Measurements from ENCODE around the gene MLLT1. TPM values are rescaled to one million over a fixed set of nuclear protein-coding genes. Genes with fewer than 3 reads are reported as not detected.

The MLLT1 gene
- total RNA-seq, 1 experiment from 2014 or later, result 55.0 TPM

DNA sequence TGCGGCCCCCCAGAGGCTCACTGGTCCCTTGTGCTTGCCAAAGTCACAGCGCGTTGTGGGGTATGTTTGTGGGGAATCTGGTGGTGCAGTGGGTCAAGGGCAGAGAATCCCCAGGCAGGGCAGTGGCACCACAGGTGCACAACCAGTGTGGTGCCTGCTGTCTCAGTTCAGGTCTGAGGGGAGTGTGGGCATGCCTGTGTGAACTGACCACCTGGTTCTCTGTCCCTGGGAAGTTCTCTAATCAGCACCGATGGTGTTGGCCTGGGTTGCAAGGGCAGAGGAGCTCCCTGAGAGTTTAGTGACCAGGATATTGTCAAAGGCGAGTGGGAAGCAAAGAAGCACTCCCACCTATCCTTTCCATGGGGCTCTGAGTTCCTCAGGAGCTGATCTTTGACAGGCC, 106.6 kb downstream of the MLLT1 start:
- Histone ChIP-seq H3K4me3 (replicated peaks in 1 of 2; ENCODE audit: low read depth in 1 of 2, low read length in 2 of 2) (no peak overlapping the region), H2AFZ (ENCODE audit: low read depth, low read length, poor library complexity, severe bottlenecking) (no peak overlapping the region), H4K20me1 (ENCODE audit: insufficient read depth) (no peaks in the 10 kb centered on the region), H3K27me3 (ENCODE audit: insufficient read depth, low read length) (no peaks in the 10 kb centered on the region), H3K9me2 (ENCODE audit: insufficient read depth) (no peaks in the 10 kb centered on the region), H3K79me2 (ENCODE audit: insufficient read depth, low read length) (no peaks in the 10 kb centered on the region), H3K4me2 (ENCODE audit: low read length) (no peak overlapping the region), H3K36me3 (ENCODE audit: control insufficient read depth in 1 of 2, insufficient read depth in 2 of 2, low read length in 2 of 2) (no peaks in the 10 kb centered on the region), H3K9ac (ENCODE audit: low read length) (no peak overlapping the region), H3K4me1 (ENCODE audit: control insufficient read depth in 1 of 2, insufficient read depth in 2 of 2, low read length in 2 of 2) (no peaks in the 10 kb centered on the region), H3K9me3 (ENCODE audit: control insufficient read depth in 1 of 2, insufficient read depth in 1 of 2, low read depth in 1 of 2, low read length in 2 of 2) (peaks cover 0 to 4% of the 10 kb centered on the region in 2 experiments; a peak in 1 of 4 replicates), H3K27ac (ENCODE audit: low read depth, low read length) (no peak overlapping the region)
- ChIA-PET CTCF (no interaction called here), POLR2A (no interaction called here), RAD21 (ENCODE audit: low non-redundant PET in 1 of 2, low total read pairs in 2 of 2, uncharacterized antibody in 2 of 2, unreplicated experiment in 2 of 2) (no interaction called here)
- intact Hi-C loops (cut with micrococcal nuclease), result no loop called here
- no TSS peak for BruUV-seq (replicated peaks)
- DNase-seq (ENCODE audit: low read depth, low spot score) (no peak), ATAC-seq (no peak)
- TF ChIP-seq POLR2A (IDR thresholded peaks at IDR 0.05; ENCODE audit: borderline replicate concordance, extremely low read depth, insufficient read depth, insufficient read length), result no peak
- TF ChIP-seq SIN3A (IDR thresholded peaks at IDR 0.05; ENCODE audit: low read depth), result no peak
- TF ChIP-seq TCF7L2 (IDR thresholded peaks at IDR 0.05; ENCODE audit: borderline replicate concordance, extremely low read depth, insufficient read depth, insufficient read length), result no peak
- TF ChIP-seq, protein P1, sequence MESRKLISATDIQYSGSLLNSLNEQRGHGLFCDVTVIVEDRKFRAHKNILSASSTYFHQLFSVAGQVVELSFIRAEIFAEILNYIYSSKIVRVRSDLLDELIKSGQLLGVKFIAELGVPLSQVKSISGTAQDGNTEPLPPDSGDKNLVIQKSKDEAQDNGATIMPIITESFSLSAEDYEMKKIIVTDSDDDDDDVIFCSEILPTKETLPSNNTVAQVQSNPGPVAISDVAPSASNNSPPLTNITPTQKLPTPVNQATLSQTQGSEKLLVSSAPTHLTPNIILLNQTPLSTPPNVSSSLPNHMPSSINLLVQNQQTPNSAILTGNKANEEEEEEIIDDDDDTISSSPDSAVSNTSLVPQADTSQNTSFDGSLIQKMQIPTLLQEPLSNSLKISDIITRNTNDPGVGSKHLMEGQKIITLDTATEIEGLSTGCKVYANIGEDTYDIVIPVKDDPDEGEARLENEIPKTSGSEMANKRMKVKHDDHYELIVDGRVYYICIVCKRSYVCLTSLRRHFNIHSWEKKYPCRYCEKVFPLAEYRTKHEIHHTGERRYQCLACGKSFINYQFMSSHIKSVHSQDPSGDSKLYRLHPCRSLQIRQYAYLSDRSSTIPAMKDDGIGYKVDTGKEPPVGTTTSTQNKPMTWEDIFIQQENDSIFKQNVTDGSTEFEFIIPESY (IDR thresholded peaks at IDR 0.05; ENCODE audit: extremely low read depth, insufficient replicate concordance, low read length), result no peak
- TF ChIP-seq, protein P2, sequence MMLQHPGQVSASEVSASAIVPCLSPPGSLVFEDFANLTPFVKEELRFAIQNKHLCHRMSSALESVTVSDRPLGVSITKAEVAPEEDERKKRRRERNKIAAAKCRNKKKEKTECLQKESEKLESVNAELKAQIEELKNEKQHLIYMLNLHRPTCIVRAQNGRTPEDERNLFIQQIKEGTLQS (IDR thresholded peaks at IDR 0.05), result no peak
- TF ChIP-seq ZFX (IDR thresholded peaks at IDR 0.05), result no peak
- TF ChIP-seq, protein P3, sequence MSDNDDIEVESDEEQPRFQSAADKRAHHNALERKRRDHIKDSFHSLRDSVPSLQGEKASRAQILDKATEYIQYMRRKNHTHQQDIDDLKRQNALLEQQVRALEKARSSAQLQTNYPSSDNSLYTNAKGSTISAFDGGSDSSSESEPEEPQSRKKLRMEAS (IDR thresholded peaks at IDR 0.05), result no peak
- no peak for TF ChIP-seq EGR1 (IDR thresholded peaks at IDR 0.05; ENCODE audit: low read depth)
